Measurements from ENCODE around the gene BCLAF1.

GRCh38 chr6:136230219-136230853 is 59.3 kb downstream of the BCLAF1 start:
- TF ChIP-seq EZH2 (IDR thresholded peaks at IDR 0.05; ENCODE audit: low read depth, unreplicated experiment): no peak
- TF ChIP-seq POLR2AphosphoS5 (IDR thresholded peaks at IDR 0.05; ENCODE audit: low read depth): no peak
- TF ChIP-seq, protein P1, sequence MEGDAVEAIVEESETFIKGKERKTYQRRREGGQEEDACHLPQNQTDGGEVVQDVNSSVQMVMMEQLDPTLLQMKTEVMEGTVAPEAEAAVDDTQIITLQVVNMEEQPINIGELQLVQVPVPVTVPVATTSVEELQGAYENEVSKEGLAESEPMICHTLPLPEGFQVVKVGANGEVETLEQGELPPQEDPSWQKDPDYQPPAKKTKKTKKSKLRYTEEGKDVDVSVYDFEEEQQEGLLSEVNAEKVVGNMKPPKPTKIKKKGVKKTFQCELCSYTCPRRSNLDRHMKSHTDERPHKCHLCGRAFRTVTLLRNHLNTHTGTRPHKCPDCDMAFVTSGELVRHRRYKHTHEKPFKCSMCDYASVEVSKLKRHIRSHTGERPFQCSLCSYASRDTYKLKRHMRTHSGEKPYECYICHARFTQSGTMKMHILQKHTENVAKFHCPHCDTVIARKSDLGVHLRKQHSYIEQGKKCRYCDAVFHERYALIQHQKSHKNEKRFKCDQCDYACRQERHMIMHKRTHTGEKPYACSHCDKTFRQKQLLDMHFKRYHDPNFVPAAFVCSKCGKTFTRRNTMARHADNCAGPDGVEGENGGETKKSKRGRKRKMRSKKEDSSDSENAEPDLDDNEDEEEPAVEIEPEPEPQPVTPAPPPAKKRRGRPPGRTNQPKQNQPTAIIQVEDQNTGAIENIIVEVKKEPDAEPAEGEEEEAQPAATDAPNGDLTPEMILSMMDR (conservative IDR thresholded peaks at IDR 0.05; ENCODE audit: low read depth in 2 of 2): no peak
- TF ChIP-seq CREB1 (CRISPR knock-in tag; IDR thresholded peaks at IDR 0.05; ENCODE audit: low read depth): no peak
- no peak for TF ChIP-seq ETS1 (IDR thresholded peaks at IDR 0.05)
- TF ChIP-seq, protein P2, sequence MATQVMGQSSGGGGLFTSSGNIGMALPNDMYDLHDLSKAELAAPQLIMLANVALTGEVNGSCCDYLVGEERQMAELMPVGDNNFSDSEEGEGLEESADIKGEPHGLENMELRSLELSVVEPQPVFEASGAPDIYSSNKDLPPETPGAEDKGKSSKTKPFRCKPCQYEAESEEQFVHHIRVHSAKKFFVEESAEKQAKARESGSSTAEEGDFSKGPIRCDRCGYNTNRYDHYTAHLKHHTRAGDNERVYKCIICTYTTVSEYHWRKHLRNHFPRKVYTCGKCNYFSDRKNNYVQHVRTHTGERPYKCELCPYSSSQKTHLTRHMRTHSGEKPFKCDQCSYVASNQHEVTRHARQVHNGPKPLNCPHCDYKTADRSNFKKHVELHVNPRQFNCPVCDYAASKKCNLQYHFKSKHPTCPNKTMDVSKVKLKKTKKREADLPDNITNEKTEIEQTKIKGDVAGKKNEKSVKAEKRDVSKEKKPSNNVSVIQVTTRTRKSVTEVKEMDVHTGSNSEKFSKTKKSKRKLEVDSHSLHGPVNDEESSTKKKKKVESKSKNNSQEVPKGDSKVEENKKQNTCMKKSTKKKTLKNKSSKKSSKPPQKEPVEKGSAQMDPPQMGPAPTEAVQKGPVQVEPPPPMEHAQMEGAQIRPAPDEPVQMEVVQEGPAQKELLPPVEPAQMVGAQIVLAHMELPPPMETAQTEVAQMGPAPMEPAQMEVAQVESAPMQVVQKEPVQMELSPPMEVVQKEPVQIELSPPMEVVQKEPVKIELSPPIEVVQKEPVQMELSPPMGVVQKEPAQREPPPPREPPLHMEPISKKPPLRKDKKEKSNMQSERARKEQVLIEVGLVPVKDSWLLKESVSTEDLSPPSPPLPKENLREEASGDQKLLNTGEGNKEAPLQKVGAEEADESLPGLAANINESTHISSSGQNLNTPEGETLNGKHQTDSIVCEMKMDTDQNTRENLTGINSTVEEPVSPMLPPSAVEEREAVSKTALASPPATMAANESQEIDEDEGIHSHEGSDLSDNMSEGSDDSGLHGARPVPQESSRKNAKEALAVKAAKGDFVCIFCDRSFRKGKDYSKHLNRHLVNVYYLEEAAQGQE (IDR thresholded peaks at IDR 0.05; ENCODE audit: unreplicated experiment): no peak
- TF ChIP-seq NANOG (IDR thresholded peaks at IDR 0.05; ENCODE audit: borderline replicate concordance): no peak
- no peak for TF ChIP-seq STAT1 (IDR thresholded peaks at IDR 0.05; ENCODE audit: unreplicated experiment)
- no peak for TF ChIP-seq EZH2phosphoT487 (IDR thresholded peaks at IDR 0.05; ENCODE audit: unreplicated experiment)
- no peak for TF ChIP-seq ZNF331 (CRISPR knock-in tag; IDR thresholded peaks at IDR 0.05; ENCODE audit: low read depth)

All from GM23338 (cell line).